K562 (cell line): ENCODE results near the gene TSR3.

Experiments
- CEBPZ ChIP-seq: fragments of 150-350 bp; IDR thresholded peaks from 2 replicates; pipeline ENCODE4 v1.6.1; 2014; ENCODE audit warnings: low read depth, mild to moderate bottlenecking, low read length, borderline replicate concordance
- CTCF ChIP-seq, 3 experiments: IDR thresholded peaks in 2 of 3; conservative IDR thresholded peaks in 1 of 3; 2 replicates each; pipeline ENCODE4 v1.5.1; 2011 to 2012; ENCODE audit warnings: low read length in 3 of 3, mild to moderate bottlenecking in 3 of 3, control low read depth in 2 of 3, improper control_type of control experiment in 1 of 3, inconsistent platforms in 1 of 3, low read depth in 1 of 3, mixed read lengths in 1 of 3, moderate library complexity in 1 of 3; ENCODE audit not compliant: insufficient read depth in 2 of 3
- EHMT2 ChIP-seq: fragments of 450-650 bp; IDR thresholded peaks from 2 replicates; pipeline ENCODE4 v1.6.1; 2018; ENCODE audit warnings: antibody characterized with exemption
- FOXM1 ChIP-seq, 2 experiments: fragments of 450-650 bp in 1 of 2; sonication (generic) in 1 of 2; formaldehyde crosslinking in 1 of 2; IDR thresholded peaks; 2 replicates each; pipeline versions ENCODE4 v1.6.1 to v1.9.0; 2017 to 2022; ENCODE audit warnings: low read depth in 2 of 2, mild to moderate bottlenecking in 2 of 2, missing genetic modification reagents in 1 of 2, moderate library complexity in 1 of 2
- FOXP1 ChIP-seq: sonication (generic); formaldehyde crosslinking; IDR thresholded peaks from 2 replicates; pipeline ENCODE4 v1.8.0; 2022; ENCODE audit warnings: mild to moderate bottlenecking, missing genetic modification reagents
- MAFK ChIP-seq: IDR thresholded peaks from 2 replicates; pipeline ENCODE4 v1.6.1; 2011; ENCODE audit warnings: low read length, improper control_type of control experiment
- MCM3 ChIP-seq: fragments of 450-650 bp; IDR thresholded peaks from 2 replicates; pipeline ENCODE4 v1.6.1; 2016
- NFXL1 ChIP-seq: fragments of 450-650 bp; formaldehyde crosslinking; IDR thresholded peaks from 2 replicates; pipeline ENCODE4 v1.4.0; 2021; ENCODE audit warnings: mild to moderate bottlenecking
- POLR2A ChIP-seq: fragments of 450-650 bp; conservative IDR thresholded peaks from 2 replicates; pipeline ENCODE4 v1.6.1; 2016
- SIN3A ChIP-seq, 2 experiments: fragments of 150-350 bp in 1 of 2; IDR thresholded peaks; 2 replicates each; pipeline ENCODE4 v1.6.1; 2011 to 2016; ENCODE audit warnings: borderline replicate concordance in 2 of 2, low read depth in 2 of 2, low read length in 2 of 2, mild to moderate bottlenecking in 2 of 2, moderate library complexity in 2 of 2; ENCODE audit not compliant: control insufficient read depth in 1 of 2
- ZBED1 ChIP-seq: IDR thresholded peaks from 2 replicates; pipeline ENCODE4 v1.6.1; 2014
- ZNF232 ChIP-seq: sonication (generic); formaldehyde crosslinking; IDR thresholded peaks from 2 replicates; pipeline ENCODE4 v1.8.0; 2022; ENCODE audit warnings: mild to moderate bottlenecking, missing genetic modification reagents

DNA sequence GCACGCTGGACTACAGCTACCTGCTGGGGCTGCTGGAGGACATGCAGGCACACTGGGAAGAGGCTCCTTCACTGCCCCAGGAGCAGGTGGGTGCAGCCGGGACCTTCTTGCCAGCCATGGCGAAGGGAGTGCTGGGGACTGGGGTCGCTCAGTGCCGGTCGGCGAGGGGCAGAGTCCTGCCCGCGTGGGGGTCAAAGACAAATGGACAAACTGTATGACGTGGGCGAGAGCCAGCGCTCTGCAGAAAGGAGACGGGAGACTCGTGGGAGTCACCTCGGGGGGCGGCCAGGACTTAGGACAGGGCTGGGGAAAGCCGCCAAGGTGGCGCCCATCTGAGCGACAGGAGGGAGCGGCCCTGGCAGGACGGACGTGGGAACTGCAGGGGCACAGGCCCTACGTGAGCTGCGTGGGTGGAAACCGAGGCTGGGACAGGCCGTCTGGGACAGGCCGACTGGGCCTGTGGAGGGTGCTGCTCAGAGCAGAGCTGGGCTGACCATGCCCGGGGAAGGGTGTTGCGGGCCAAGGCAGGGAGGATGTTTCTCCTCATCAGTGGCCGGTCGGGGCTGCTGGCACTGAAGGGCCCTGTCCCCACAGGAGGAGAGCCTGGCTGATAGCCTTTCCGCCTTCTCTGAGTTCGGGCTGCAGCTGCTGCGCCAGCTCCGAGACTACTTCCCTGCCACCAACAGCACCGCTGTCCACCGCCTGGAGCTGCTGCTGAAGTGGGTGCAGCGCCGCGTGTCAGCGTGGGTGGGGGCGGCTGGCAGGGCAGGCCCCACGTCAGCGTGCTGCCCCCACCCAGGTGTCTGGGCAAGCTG is 8.0 kb downstream of the TSR3 start:
- TF ChIP-seq POLR2A (no peak), CTCF (IDR thresholded peaks at IDR 0.05 in 2 of 3, conservative IDR thresholded peaks at IDR 0.05 in 1 of 3; ENCODE audit: insufficient read depth in 2 of 3, low read depth in 1 of 3, low read length in 3 of 3) (no peak), CEBPZ (no peak), SIN3A (IDR thresholded peaks at IDR 0.05; ENCODE audit: borderline replicate concordance in 2 of 2, control insufficient read depth in 1 of 2, low read depth in 2 of 2, low read length in 2 of 2) (no peak), ZBED1 (no peak), MAFK (no peak), MCM3 (no peak), EHMT2 (no peak), FOXP1 (CRISPR knock-in tag) (no peak), FOXM1 (IDR thresholded peaks at IDR 0.05; ENCODE audit: low read depth) (no peak), FOXM1 (CRISPR knock-in tag; IDR thresholded peaks at IDR 0.05; ENCODE audit: low read depth) (no peak), ZNF232 (CRISPR knock-in tag) (no peak), NFXL1 (no peak)
